GM12873 (cell line): ENCODE data around the gene CEP63.

ENCODE experiments used
- TF ChIP-seq, protein P1 (sequence below): IDR thresholded peaks from 2 replicates; pipeline ENCODE4 v1.5.1; 2012; ENCODE audit warnings: low read depth, mild to moderate bottlenecking, moderate library complexity, low read length, control low read depth; ENCODE audit not compliant: insufficient read depth; ENCODE audit errors: missing control alignments

Gene CEP63

DNA sequence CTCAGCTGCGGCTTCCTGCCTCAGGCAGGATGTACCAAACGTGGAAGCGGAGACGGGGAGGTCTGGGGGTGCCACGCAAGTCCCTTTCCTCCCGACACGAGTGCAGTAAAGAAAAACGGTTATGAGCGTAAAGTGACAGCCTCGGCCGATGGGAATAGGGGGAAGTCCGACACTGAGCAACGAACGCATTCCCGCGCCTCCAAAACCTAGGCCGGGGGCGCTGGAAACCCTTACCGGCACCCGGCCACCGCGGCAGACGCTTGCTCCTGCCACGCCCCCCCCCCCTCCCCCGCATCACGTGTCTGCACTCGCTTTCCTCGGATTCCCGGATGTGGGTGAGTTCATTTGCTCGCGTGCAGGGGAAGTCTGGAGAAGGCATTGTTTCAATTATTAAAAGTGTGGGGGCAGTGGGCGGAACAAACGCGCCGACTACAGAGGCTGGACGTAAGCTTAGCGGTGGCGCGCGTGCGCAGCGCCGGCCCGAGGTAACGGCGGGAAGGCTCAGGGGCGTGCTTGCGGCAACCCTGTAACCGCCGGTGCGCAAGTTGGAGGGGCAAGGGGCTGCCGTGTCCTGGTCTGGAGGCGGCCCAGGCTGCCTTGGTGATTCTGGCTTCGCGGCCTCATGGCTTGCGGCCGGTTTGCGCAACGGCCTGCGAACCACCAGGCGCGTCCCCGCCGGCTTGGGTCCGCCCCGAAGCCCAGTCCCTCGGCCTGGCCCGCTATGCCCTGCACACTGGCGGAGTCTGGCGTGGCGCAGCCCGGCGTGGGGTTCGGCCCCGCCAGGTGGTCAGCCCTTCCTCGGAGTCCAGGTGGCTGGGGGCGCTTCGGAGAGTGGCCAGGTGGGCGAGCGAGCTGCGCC, at the start of gene CEP63, which contains the start of gene ANAPC13:
Gene CEP63, plus strand, starts transcription at position 340 of the 859 bp plus-strand sequence. CDS start 9,264 bp downstream, outside the sequence.
Gene ANAPC13, minus strand, starts transcription at position 268 of the 859 bp plus-strand sequence. CDS start 3,081 bp downstream, outside the sequence.
- TF ChIP-seq, protein P1, sequence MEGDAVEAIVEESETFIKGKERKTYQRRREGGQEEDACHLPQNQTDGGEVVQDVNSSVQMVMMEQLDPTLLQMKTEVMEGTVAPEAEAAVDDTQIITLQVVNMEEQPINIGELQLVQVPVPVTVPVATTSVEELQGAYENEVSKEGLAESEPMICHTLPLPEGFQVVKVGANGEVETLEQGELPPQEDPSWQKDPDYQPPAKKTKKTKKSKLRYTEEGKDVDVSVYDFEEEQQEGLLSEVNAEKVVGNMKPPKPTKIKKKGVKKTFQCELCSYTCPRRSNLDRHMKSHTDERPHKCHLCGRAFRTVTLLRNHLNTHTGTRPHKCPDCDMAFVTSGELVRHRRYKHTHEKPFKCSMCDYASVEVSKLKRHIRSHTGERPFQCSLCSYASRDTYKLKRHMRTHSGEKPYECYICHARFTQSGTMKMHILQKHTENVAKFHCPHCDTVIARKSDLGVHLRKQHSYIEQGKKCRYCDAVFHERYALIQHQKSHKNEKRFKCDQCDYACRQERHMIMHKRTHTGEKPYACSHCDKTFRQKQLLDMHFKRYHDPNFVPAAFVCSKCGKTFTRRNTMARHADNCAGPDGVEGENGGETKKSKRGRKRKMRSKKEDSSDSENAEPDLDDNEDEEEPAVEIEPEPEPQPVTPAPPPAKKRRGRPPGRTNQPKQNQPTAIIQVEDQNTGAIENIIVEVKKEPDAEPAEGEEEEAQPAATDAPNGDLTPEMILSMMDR: no peak

DNA sequence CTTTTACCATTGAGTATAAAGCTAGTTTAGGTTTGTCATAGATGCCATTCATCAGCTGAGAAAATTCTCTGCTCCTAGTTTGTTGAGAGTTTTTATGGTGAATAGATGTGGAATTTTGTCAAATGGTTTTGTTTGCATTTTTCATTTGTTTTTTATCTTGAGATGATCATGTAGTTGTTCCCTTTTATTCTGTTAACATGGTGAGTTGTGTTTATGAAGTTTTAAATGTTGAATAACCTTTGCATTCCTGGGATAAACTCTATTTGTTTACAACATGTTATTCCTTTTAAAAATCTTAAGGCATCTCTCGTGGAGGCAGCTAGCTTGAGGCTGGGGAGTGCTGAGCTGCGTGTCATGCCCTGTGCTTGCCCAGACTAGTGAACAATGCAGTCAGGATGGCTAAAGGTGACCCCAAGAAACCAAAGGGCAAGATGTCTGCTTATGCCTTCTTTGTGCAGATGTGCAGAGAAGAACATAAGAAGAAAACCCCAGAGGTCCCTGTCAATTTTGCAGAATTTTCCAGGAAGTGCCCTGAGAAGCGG, 48.6 kb upstream of the CEP63 start:
- TF ChIP-seq, protein P1: no peak

DNA sequence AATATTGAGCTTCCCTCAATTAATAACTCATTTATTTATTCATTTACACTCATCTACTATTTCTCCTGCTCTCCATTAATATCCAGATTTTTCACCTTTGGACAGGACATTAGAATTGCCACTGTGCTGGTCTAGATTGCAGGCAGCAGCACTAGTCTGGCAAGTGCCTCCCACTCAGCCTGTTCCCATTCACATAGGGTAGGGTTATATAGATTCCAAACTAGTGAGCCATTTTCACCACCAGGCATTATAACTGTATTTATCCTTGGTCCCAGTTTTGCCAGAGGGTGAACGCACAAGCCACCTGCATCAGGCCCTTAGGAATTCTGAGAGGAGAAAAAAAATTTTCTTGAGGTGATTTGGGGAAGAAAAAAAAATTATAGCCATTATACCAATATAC, 44.5 kb upstream of the CEP63 start:
- TF ChIP-seq, protein P1: no peak

DNA sequence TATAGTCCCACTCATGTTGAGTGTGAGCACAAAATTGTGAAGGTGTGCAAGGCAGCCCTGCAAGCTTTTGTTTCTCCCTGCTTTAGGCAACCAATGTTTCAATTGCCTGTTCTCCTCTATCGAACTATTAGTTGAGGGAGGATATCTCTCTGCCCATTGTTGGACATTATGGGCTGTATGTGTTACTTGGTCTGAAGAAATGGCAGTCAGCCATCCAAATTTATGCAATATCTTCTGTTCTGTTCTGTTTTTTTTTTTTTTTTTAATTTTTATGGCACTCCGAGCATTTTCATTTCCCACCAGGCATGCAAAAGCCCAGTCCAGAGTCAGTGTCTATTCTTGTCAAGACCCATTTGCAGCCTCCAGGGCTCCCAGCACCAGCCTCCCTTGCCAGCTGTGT, 44.0 kb upstream of the CEP63 start:
- TF ChIP-seq, protein P1: no peak

DNA sequence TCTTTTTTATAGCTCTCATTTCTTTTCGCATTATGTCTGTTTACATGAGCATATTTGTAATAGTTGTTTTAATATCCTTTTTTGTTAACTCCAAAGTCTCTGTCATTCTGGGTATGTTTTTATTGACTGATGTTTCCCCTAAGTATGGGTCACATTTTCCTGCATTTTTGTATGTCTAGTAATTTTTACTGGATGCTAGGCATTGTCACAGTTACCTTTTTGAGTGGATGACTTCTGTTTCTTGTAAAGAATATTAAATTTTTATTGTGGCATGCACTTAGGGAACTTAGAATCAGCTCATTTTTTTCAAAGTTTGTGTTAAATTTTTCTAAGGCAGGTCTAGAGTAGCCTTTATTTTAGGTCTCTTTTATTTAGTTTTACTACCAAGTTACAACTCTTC, 40.8 kb upstream of the CEP63 start:
- TF ChIP-seq, protein P1: no peak

DNA sequence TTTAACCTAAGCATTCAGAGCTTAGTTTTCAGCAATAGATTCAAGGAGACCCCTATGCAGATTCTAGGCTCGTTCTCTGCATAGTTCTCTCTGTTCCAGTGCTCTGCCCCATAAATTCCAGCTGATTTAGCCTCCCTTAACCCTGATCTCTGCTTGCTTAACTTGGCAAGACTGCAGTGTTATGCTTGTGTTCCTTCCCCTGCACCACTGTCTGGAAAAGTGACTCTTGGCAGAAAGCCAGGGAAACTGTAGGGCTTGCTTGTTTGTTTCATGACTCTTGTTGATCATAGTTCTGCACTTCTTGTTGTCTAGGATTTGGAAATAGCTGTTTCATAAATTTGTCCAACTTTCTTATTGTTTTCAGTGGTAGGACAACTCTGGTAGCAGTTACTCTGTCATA, 40.2 kb upstream of the CEP63 start:
- TF ChIP-seq, protein P1: no peak

DNA sequence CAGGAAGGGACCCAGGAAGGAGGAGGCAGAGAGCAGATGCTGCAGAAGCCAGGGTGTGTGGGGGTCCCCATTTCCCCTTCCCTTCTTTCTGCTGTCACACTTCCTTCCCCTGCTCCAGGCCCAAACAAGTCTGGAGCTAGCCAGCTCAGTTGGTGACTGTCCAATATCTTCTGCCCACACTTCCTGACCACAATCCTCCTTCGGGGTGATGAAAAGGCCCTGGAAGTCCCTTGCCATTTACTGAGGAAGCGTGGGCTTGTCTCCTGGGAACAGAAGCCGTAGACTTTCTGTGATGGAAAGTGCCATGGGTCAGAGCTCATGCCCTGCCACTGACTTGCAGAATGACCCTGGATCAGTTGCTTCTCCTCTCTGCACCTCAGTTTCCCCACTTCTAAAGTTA, 39.1 kb upstream of the CEP63 start:
- TF ChIP-seq, protein P1: no peak
